A673 (cell line): Measurements from ENCODE around the gene POLG. TPM values are rescaled to one million over a fixed set of nuclear protein-coding genes. Genes with fewer than 3 reads are reported as not detected.
A peak's percentile ranks its signal among the peaks of the same experiment; 100 is the strongest.

Source experiments
- BruUV-seq: library from RNA; stranded (reverse); fragments of 400-500 nt; replicated peaks from 2 replicates; lab custom pipeline; 2021; lab: Mats Ljungman, UMichigan
- CTCF ChIA-PET: fragments of 300-600 bp; sonication (Branson Sonifier 250); formaldehyde crosslinking; loops from one replicate; lab custom pipeline; 2022; ENCODE audit warnings: antibody characterized with exemption; lab: Charles Lee
- POLR2A ChIA-PET: fragments of 300-600 bp; sonication (Branson Sonifier 250); formaldehyde crosslinking; loops from one replicate; lab custom pipeline; 2022; ENCODE audit warnings: antibody characterized with exemption; ENCODE audit not compliant: low non-redundant PET; lab: Charles Lee
- DNase-seq: peaks from one replicate; pipeline ENCODE4 v3.0.0-alpha.2; 2015; ENCODE audit warnings: low spot score
- H3K27ac ChIP-seq: fragments of 200-600 bp; sonication (generic); 2 replicates; pipeline ENCODE4 v1.5.1; 2016; ENCODE audit warnings: mixed run types, low read depth, mild to moderate bottlenecking, mixed read lengths, antibody characterized with exemption, low read length; ENCODE audit not compliant: poor library complexity, severe bottlenecking
- H3K27me3 ChIP-seq: fragments of 200-600 bp; sonication (generic); replicated peaks from 2 replicates; pipeline ENCODE4 v1.6.1; 2017; ENCODE audit warnings: mixed run types, low read depth, mild to moderate bottlenecking, mixed read lengths, antibody characterized with exemption, low read length; ENCODE audit not compliant: insufficient read depth, poor library complexity
- H3K36me3 ChIP-seq: fragments of 200-600 bp; sonication (generic); 2 replicates; pipeline ENCODE4 v1.6.1; 2016; ENCODE audit warnings: mixed run types, mild to moderate bottlenecking, mixed read lengths, antibody characterized with exemption, low read length; ENCODE audit not compliant: insufficient read depth, poor library complexity, severe bottlenecking
- H3K4me1 ChIP-seq: fragments of 200-600 bp; sonication (generic); 2 replicates; pipeline ENCODE4 v1.6.1; 2017; ENCODE audit warnings: mixed run types, mild to moderate bottlenecking, mixed read lengths, antibody characterized with exemption, low read length; ENCODE audit not compliant: insufficient read depth, poor library complexity, severe bottlenecking
- H3K4me3 ChIP-seq: fragments of 200-600 bp; sonication (generic); 2 replicates; pipeline ENCODE4 v1.5.1; 2016; ENCODE audit warnings: low read depth, mixed run types, mild to moderate bottlenecking, mixed read lengths, low read length; ENCODE audit not compliant: poor library complexity, severe bottlenecking
- H3K9me3 ChIP-seq: fragments of 200-600 bp; sonication (generic); 2 replicates; pipeline ENCODE4 v1.6.1; 2016; ENCODE audit warnings: mixed run types, low read depth, mild to moderate bottlenecking, mixed read lengths, antibody characterized with exemption, low read length; ENCODE audit not compliant: poor library complexity, severe bottlenecking
- CTCF ChIP-seq: fragments of 300-800, 200-600 bp; sonication (generic); conservative IDR thresholded peaks from 2 replicates; pipeline ENCODE4 v1.5.1; 2017; ENCODE audit warnings: low read depth, mild to moderate bottlenecking, antibody characterized with exemption, low read length, moderate library complexity, mixed read lengths
- EZH2 ChIP-seq: fragments of 200-600 bp; sonication (generic); IDR thresholded peaks from 2 replicates; pipeline ENCODE4 v1.6.1; 2017; ENCODE audit warnings: borderline replicate concordance, low read depth, mild to moderate bottlenecking, mixed read lengths, antibody characterized with exemption, low read length; ENCODE audit not compliant: poor library complexity, severe bottlenecking
- intact Hi-C: fragments of 100-400 bp; cut with micrococcal nuclease; formaldehyde crosslinking; loops from one replicate; pipeline ENCODE4 v1.10.0; 2022; ENCODE audit not compliant: unreplicated experiment
- total RNA-seq: library from RNA; stranded (reverse); gene quantifications from 2 replicates; pipeline ENCODE4 v1.2.3, GENCODE V29; 2021

POLG gene
- total RNA-seq, 1 experiment from 2014 or later: 166 TPM

- peak; percentile 86 for DNase-seq
- Histone ChIP-seq H3K27me3 (no peaks in the 10 kb centered on the region), H3K9me3 (no peaks in the 10 kb centered on the region), H3K36me3 (peaks cover 4% of the 10 kb centered on the region), H3K4me1 (peaks cover 12% of the 10 kb centered on the region), H3K4me3 (no peak overlapping the region), H3K27ac (peak overlapping the region; percentile 23)
- BruUV-seq: no TSS peak
- TF ChIP-seq EZH2 (no peak), CTCF (no peak)
- intact Hi-C loops: no loop called here
- ChIA-PET POLR2A (no interaction called here), CTCF (no interaction called here)
Observed at GRCh38 chr15:89383365-89384175, 48.9 kb upstream of the POLG start.

GRCh38 chr15:89381888-89382686, 47.5 kb upstream of the POLG start:
- Histone ChIP-seq H3K27me3 (no peaks in the 10 kb centered on the region), H3K9me3 (no peaks in the 10 kb centered on the region), H3K4me1 (peaks cover 12% of the 10 kb centered on the region), H3K36me3 (no peaks in the 10 kb centered on the region), H3K4me3 (no peak overlapping the region), H3K27ac (no peak overlapping the region)
- ChIA-PET POLR2A (interaction anchor here (0.6 kb wide), 1 partner anchor 193 kb away, joined by 8 read pairs; the partner anchor contains the start of gene TICRR), CTCF (interaction anchor here (0.6 kb wide), 1 partner anchor 28 kb away, joined by 9 read pairs; no protein-coding TSS in a partner anchor)
- intact Hi-C loops: no loop called here
- BruUV-seq: no TSS peak
- no peak for DNase-seq
- TF ChIP-seq CTCF: no peak
- TF ChIP-seq EZH2: no peak

- ChIA-PET POLR2A (no interaction called here), CTCF (no interaction called here)
- intact Hi-C loops: no loop called here
- DNase-seq: no peak
- H3K4me3 ChIP-seq: no peak overlapping the region
- H3K27ac ChIP-seq: no peak overlapping the region
- no peaks in the 10 kb centered on the region for H3K36me3 ChIP-seq
- no peaks in the 10 kb centered on the region for H3K9me3 ChIP-seq
- H3K4me1 ChIP-seq: peaks cover 12% of the 10 kb centered on the region
- no peaks in the 10 kb centered on the region for H3K27me3 ChIP-seq
- BruUV-seq: no TSS peak
- TF ChIP-seq EZH2 (no peak), CTCF (no peak)
Observed at GRCh38 chr15:89381331-89381730, 46.7 kb upstream of the POLG start.
